ENCODE data around the gene CACNG1. TPM values are rescaled to one million over a fixed set of nuclear protein-coding genes. Genes with fewer than 3 reads are reported as not detected.

The CACNG1 gene
- total and polyA plus RNA-seq, 3 donors from 2014 or later, result 0.69 TPM; not detected in 2

DNA sequence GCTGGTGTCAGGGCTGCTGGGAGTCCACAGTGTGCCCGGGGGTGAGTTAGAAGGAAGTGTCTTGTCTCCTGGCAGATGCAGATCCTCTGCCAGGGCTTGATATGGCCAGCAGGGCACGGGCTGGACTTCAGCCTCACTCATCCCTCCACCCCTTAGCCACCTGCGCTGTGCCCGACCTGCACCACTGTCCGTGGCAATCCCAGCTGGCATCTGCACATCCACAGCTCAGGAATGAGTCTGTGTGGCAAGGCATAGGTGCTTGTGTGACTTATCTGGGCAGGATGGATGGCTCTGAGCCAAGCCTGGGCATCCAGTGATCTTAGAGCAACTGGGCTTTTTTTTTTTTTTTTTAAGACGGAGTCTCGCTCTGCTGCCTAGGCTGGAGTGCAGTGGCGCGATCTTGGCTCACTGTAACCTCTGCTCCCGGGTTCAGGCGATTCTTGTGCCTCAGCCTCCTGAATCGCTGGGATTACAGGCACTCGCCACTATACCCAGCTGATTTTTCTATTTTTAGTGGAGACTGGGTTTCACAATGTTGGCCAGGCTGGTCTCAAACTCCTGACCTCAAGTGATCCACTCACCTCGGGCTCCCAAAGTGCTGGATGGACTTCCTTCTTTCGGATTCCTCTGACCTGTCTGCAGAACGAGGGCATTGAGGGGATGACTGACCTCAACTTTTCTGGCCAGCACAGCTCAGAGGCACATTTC is 22.5 kb upstream of the CACNG1 start:
- H3K36me3 ChIP-seq (ENCODE audit: low read depth, missing control alignments), result no peaks in the 10 kb centered on the region
- peaks cover 3% of the 10 kb centered on the region for H3K4me1 ChIP-seq
- no peak for DNase-seq
- no peaks in the 10 kb centered on the region for H3K9me3 ChIP-seq
- intact Hi-C loops (cut with DNase I; ENCODE audit: low total_unique reads), result no loop called here
- no peak for TF ChIP-seq POLR2A (IDR thresholded peaks at IDR 0.05)
- TF ChIP-seq, protein P1, sequence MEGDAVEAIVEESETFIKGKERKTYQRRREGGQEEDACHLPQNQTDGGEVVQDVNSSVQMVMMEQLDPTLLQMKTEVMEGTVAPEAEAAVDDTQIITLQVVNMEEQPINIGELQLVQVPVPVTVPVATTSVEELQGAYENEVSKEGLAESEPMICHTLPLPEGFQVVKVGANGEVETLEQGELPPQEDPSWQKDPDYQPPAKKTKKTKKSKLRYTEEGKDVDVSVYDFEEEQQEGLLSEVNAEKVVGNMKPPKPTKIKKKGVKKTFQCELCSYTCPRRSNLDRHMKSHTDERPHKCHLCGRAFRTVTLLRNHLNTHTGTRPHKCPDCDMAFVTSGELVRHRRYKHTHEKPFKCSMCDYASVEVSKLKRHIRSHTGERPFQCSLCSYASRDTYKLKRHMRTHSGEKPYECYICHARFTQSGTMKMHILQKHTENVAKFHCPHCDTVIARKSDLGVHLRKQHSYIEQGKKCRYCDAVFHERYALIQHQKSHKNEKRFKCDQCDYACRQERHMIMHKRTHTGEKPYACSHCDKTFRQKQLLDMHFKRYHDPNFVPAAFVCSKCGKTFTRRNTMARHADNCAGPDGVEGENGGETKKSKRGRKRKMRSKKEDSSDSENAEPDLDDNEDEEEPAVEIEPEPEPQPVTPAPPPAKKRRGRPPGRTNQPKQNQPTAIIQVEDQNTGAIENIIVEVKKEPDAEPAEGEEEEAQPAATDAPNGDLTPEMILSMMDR (IDR thresholded peaks at IDR 0.05), result no peak
- H3K27me3 ChIP-seq, result no peaks in the 10 kb centered on the region
- H3K4me3 ChIP-seq, result no peak overlapping the region
- 87 to 90% methylated on average over 16 of the region's 16 CpGs for WGBS, 2 donors
- H3K27ac ChIP-seq, result no peak overlapping the region

DNA sequence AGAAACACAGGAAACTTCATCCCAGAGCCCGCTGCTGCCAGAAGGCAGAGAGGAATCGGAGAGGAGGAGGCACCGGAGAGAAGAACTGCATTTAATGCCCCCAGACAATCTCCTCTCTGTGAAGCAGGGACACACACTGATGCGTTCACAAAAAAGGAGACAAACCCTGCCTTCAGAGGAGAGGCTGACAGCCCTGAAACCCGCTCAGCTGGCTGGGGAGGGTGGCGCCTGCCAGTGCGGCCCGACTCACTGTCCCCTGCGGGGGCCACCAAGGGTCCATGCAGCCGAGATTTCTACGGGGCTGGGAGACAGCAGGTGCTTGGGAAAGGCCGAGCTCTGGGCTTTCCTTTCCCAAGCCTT is 21.9 kb upstream of the CACNG1 start:
- no peaks in the 10 kb centered on the region for H3K27me3 ChIP-seq
- intact Hi-C loops (cut with DNase I; ENCODE audit: low total_unique reads), result no loop called here
- no peak overlapping the region for H3K4me3 ChIP-seq
- no peak overlapping the region for H3K27ac ChIP-seq
- 87 to 100% methylated on average over 4 to 12 of the region's 12 CpGs for WGBS, 2 donors
- TF ChIP-seq, protein P1 (IDR thresholded peaks at IDR 0.05), result no peak
- no peak for TF ChIP-seq POLR2A (IDR thresholded peaks at IDR 0.05)
- H3K9me3 ChIP-seq, result no peaks in the 10 kb centered on the region
- H3K36me3 ChIP-seq (ENCODE audit: low read depth, missing control alignments), result no peaks in the 10 kb centered on the region
- no peak for DNase-seq
- H3K4me1 ChIP-seq, result peaks cover 3% of the 10 kb centered on the region

DNA sequence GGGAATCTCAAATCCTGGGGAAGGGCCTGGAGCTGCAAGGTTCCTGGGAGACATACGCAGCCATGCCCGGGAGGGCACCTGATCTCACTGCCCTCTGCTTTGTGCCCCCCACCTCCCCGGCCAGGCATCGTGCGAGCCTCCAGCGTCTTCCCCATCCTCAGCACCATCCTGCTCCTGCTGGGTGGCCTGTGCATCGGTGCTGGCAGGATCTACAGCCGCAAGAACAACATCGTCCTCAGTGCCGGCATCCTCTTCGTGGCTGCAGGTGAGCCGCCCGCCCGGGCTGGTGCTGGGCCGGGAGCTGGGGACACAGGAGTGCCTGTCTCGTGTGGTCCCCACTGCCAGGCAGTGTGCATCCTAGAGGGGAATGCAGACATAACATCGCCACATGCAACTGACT is 19.6 kb upstream of the CACNG1 start:
- intact Hi-C loops (cut with DNase I; ENCODE audit: low total_unique reads), result no loop called here
- Histone ChIP-seq H3K36me3 (ENCODE audit: low read depth, missing control alignments) (no peaks in the 10 kb centered on the region), H3K27ac (no peak overlapping the region), H3K27me3 (no peaks in the 10 kb centered on the region), H3K9me3 (no peaks in the 10 kb centered on the region), H3K4me1 (peaks cover 3% of the 10 kb centered on the region), H3K4me3 (no peak overlapping the region)
- TF ChIP-seq POLR2A (IDR thresholded peaks at IDR 0.05), result no peak
- TF ChIP-seq, protein P1 (IDR thresholded peaks at IDR 0.05), result no peak
- DNase-seq, result no peak
- 96 to 98% methylated on average over 5 to 17 of the region's 17 CpGs for WGBS, 2 donors

DNA sequence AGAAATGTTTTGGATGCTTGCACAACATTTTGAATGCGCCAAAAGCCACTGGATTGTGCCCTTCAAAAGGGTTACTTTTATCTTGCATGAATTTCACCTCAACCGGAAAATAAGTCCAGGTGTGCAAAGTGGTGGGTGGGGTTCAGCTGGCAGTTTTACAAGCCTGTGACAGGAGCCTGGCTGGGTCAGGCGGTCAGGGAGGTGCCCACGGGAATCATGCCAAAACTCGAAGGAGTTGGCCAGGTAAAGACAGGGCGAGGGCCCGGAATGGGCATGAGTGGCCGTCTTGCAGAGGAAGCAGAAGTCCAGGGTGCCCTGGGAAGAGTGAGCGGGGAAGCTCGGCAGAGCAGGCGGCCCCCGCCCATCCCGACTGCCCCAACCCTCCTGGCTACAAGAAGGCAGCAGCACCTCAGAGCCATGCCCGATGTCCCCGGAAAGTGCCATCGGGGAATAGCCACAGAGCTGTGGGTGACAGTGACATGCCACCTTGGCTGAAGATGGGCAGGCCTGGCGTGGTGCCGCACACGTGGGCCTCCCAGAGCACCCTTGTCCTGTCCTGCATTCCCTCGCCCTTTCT is 19.1 kb upstream of the CACNG1 start:
- no peak for TF ChIP-seq POLR2A (IDR thresholded peaks at IDR 0.05)
- TF ChIP-seq, protein P1 (IDR thresholded peaks at IDR 0.05), result no peak
- no peaks in the 10 kb centered on the region for H3K4me1 ChIP-seq
- no peak for DNase-seq
- no peaks in the 10 kb centered on the region for H3K36me3 ChIP-seq (ENCODE audit: low read depth, missing control alignments)
- H3K9me3 ChIP-seq, result no peaks in the 10 kb centered on the region
- H3K27me3 ChIP-seq, result no peaks in the 10 kb centered on the region
- no peak overlapping the region for H3K4me3 ChIP-seq
- 84% methylated on average over 11 to 20 of the region's 20 CpGs for WGBS, 2 donors
- H3K27ac ChIP-seq, result no peak overlapping the region
- intact Hi-C loops (cut with DNase I; ENCODE audit: low total_unique reads), result no loop called here

DNA sequence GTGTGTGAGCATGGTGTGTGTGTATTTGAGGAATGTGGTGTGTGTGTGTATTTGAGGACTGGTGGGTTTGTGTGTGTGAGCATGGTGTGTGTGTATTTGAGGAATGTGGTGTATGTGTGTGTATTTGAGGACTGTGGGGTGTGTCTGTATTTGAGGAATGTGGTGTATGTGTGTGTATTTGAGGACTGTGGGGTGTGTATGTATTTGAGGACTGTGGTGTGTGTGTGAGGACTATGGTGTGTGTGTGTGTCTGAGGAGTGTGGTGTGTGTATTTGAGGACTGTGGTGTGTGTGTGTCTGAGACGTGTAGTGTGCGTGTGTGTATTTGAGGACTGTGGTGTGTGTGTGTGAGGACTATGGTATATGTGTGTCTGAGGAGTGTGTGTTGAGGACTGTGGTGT is 18.0 kb upstream of the CACNG1 start:
- intact Hi-C loops (cut with DNase I; ENCODE audit: low total_unique reads), result no loop called here
- no peaks in the 10 kb centered on the region for H3K9me3 ChIP-seq
- H3K27me3 ChIP-seq, result no peaks in the 10 kb centered on the region
- 90 to 92% methylated on average over 2 of the region's 2 CpGs for WGBS, 2 donors
- TF ChIP-seq POLR2A (IDR thresholded peaks at IDR 0.05), result no peak
- TF ChIP-seq, protein P1 (IDR thresholded peaks at IDR 0.05), result no peak
- H3K4me1 ChIP-seq, result no peaks in the 10 kb centered on the region
- no peaks in the 10 kb centered on the region for H3K36me3 ChIP-seq (ENCODE audit: low read depth, missing control alignments)
- no peak overlapping the region for H3K27ac ChIP-seq
- H3K4me3 ChIP-seq, result no peak overlapping the region
- DNase-seq, result no peak

Measured in testis (tissue), 3 donors.